ENCODE results near the gene AK1. TPM values are rescaled to one million over a fixed set of nuclear protein-coding genes. Genes with fewer than 3 reads are reported as not detected.

Gene AK1
- total RNA-seq, 2 experiments from 2014 or later = 19.5 to 21.6 TPM

DNA sequence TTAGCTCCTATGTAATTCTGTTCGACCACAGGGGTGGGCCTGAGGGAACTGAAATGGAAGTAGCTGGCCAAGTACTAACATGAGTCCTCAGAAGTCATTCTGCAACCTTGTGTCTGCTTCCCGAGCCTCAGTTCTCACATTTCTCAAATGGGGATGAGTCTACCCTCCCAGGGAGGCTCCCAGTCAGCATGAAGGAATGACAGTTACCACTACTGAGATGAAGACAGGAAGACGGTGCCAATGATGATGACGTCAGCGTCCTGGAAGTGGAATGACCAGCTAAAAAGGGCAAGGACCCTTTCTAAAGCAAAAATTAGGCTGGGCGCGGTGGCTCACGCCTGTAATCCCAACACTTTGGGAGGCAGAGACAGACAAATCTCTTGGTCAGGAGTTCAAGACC, 46.3 kb upstream of the AK1 start:
- Histone ChIP-seq H3K4me2 (ENCODE audit: low read length) (no peak overlapping the region), H2AFZ (ENCODE audit: low read length) (no peak overlapping the region), H3K79me2 (ENCODE audit: insufficient read depth, low read depth, low read length) (no peaks in the 10 kb centered on the region; the same call in 1 of the 2 replicates), H3K27ac (ENCODE audit: low read depth, low read length, poor library complexity, severe bottlenecking) (no peak overlapping the region), H3K9me3 (ENCODE audit: low read length) (no peaks in the 10 kb centered on the region), H3K4me1 (ENCODE audit: insufficient read depth, low read length, poor library complexity, severe bottlenecking) (peaks cover 37% of the 10 kb centered on the region), H3K9me2 (ENCODE audit: insufficient read depth, low read length) (no peaks in the 10 kb centered on the region), H3K4me3 (ENCODE audit: low read depth, low read length, poor library complexity, severe bottlenecking) (no peak overlapping the region), H4K20me1 (ENCODE audit: insufficient read depth, low read length) (no peaks in the 10 kb centered on the region), H3K36me3 (ENCODE audit: insufficient read depth, low read length) (no peaks in the 10 kb centered on the region)
- DNase-seq (ENCODE audit: low spot score) = no peak
- ChIA-PET POLR2A (interaction anchor here (0.6 to 1.0 kb wide), 2 partner anchors 10 to 144 kb away, joined by 3 read pairs; partner anchors contain the start of gene NAIF1), CTCF (ENCODE audit: unreplicated experiment) (no interaction called here)
- intact Hi-C loops (cut with micrococcal nuclease; ENCODE audit: unreplicated experiment) = loop anchor here (10.0 kb wide), 1 partner anchor 419 kb away; no protein-coding TSS in a partner anchor
- TF ChIP-seq EZH2phosphoT487 (IDR thresholded peaks at IDR 0.05; ENCODE audit: borderline replicate concordance, low read depth, low read length) = no peak
- TF ChIP-seq, protein P1, sequence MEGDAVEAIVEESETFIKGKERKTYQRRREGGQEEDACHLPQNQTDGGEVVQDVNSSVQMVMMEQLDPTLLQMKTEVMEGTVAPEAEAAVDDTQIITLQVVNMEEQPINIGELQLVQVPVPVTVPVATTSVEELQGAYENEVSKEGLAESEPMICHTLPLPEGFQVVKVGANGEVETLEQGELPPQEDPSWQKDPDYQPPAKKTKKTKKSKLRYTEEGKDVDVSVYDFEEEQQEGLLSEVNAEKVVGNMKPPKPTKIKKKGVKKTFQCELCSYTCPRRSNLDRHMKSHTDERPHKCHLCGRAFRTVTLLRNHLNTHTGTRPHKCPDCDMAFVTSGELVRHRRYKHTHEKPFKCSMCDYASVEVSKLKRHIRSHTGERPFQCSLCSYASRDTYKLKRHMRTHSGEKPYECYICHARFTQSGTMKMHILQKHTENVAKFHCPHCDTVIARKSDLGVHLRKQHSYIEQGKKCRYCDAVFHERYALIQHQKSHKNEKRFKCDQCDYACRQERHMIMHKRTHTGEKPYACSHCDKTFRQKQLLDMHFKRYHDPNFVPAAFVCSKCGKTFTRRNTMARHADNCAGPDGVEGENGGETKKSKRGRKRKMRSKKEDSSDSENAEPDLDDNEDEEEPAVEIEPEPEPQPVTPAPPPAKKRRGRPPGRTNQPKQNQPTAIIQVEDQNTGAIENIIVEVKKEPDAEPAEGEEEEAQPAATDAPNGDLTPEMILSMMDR (conservative IDR thresholded peaks at IDR 0.05; ENCODE audit: low read length) = no peak
- BruUV-seq (replicated peaks) = no TSS peak

DNA sequence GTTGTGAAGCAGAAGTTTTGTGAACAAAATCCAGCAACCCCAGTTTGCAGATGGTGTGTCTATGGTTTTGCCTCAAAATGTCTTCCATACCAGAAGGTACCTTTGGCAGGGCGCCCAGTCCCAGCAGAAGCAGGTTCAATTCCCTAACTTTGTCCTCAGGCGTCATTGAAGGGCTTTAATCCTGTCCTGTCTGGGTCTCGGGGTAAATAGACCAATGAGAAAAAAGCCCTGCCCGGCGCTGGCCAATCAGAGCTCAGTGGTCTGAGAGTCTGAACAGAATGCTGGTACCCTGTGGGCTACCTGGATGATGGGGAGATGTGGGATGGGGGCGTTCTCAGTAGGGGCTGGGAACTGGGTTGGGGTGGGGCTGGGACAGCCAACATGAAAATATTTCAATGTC, 45.6 kb upstream of the AK1 start:
- no peak overlapping the region for H2AFZ ChIP-seq (ENCODE audit: low read length)
- TF ChIP-seq, protein P1 (conservative IDR thresholded peaks at IDR 0.05; ENCODE audit: low read length) = no peak
- no peak for TF ChIP-seq EZH2phosphoT487 (IDR thresholded peaks at IDR 0.05; ENCODE audit: borderline replicate concordance, low read depth, low read length)
- no peaks in the 10 kb centered on the region for H3K9me2 ChIP-seq (ENCODE audit: insufficient read depth, low read length)
- peaks cover 37% of the 10 kb centered on the region for H3K4me1 ChIP-seq (ENCODE audit: insufficient read depth, low read length, poor library complexity, severe bottlenecking)
- H3K36me3 ChIP-seq (ENCODE audit: insufficient read depth, low read length) = no peaks in the 10 kb centered on the region
- H3K4me2 ChIP-seq (ENCODE audit: low read length) = no peak overlapping the region
- no peak for DNase-seq (ENCODE audit: low spot score)
- H3K4me3 ChIP-seq (ENCODE audit: low read depth, low read length, poor library complexity, severe bottlenecking) = no peak overlapping the region
- H3K27ac ChIP-seq (ENCODE audit: low read depth, low read length, poor library complexity, severe bottlenecking) = no peak overlapping the region
- no peaks in the 10 kb centered on the region for H3K9me3 ChIP-seq (ENCODE audit: low read length)
- POLR2A ChIA-PET = interaction anchor here (0.6 to 1.0 kb wide), 3 partner anchors 16 to 282 kb away, joined by 3 read pairs; partner anchors contain the start of gene NAIF1
- no peaks in the 10 kb centered on the region for H4K20me1 ChIP-seq (ENCODE audit: insufficient read depth, low read length)
- intact Hi-C loops (cut with micrococcal nuclease; ENCODE audit: unreplicated experiment) = loop anchor here (10.0 kb wide), 1 partner anchor 418 kb away; no protein-coding TSS in a partner anchor
- H3K79me2 ChIP-seq (ENCODE audit: insufficient read depth, low read depth, low read length) = no peaks in the 10 kb centered on the region; the same call in 1 of the 2 replicates
- no TSS peak for BruUV-seq (replicated peaks)
- CTCF ChIA-PET (ENCODE audit: unreplicated experiment) = interaction anchor here (0.6 kb wide), 1 partner anchor 47 kb away, joined by 7 read pairs; no protein-coding TSS in a partner anchor

DNA sequence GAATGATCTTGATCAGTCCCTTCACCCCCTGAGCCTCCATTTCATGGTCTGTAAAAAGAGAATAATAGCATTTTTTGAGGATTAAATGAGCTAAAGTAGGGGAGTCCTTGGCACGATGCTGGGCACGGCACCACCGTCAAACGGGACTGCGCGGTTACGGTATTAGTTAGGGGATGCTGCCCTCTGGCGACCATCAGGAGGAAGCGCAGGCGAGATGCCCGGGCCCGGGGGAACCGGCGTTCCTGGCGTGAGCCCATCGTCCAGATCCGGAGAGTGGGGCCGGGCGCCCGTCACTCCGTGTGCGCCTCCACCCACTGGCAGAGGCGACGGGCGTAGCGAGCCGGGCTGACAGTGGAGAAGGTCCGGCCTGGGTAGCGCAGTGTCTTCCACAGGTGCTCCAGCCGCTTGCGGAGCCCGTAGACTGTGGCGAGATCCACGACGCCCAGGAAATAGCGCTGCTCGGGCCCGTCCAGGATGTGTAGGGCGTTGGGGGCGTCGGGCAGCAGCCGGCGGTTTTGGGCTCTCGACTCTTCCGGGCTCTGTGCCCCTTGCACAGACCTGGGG, 44.2 kb upstream of the AK1 start:
- TF ChIP-seq EZH2phosphoT487 (IDR thresholded peaks at IDR 0.05; ENCODE audit: borderline replicate concordance, low read depth, low read length) = no peak
- TF ChIP-seq, protein P1 (conservative IDR thresholded peaks at IDR 0.05; ENCODE audit: low read length) = peak; percentile 86
- DNase-seq (ENCODE audit: low spot score) = peak; percentile 71
- ChIA-PET POLR2A (interaction anchor here (0.6 to 1.0 kb wide), 3 partner anchors 59 to 341 kb away, joined by 3 read pairs; partner anchors contain the start of genes EEIG1 and TOR2A), CTCF (ENCODE audit: unreplicated experiment) (interaction anchor here (0.5 to 1.4 kb wide), 4 partner anchors 11 to 129 kb away, joined by 3 to 4 read pairs (median 4); no protein-coding TSS in a partner anchor)
- no peaks in the 10 kb centered on the region for H3K9me3 ChIP-seq (ENCODE audit: low read length)
- intact Hi-C loops (cut with micrococcal nuclease; ENCODE audit: unreplicated experiment) = loop anchor here (2.0 to 10.0 kb wide), 2 partner anchors 187 to 417 kb away; partner anchors contain the start of gene TOR2A
- H3K4me1 ChIP-seq (ENCODE audit: insufficient read depth, low read length, poor library complexity, severe bottlenecking) = peaks cover 34% of the 10 kb centered on the region
- no peak overlapping the region for H3K4me3 ChIP-seq (ENCODE audit: low read depth, low read length, poor library complexity, severe bottlenecking)
- H2AFZ ChIP-seq (ENCODE audit: low read length) = no peak overlapping the region
- no peak overlapping the region for H3K27ac ChIP-seq (ENCODE audit: low read depth, low read length, poor library complexity, severe bottlenecking)
- H3K9me2 ChIP-seq (ENCODE audit: insufficient read depth, low read length) = no peaks in the 10 kb centered on the region
- peak overlapping the region; percentile 43 for H3K4me2 ChIP-seq (ENCODE audit: low read length)
- 0 out of 2 replicates have a peak, but pooled peaks cover 1% of the 10 kb centered on the region for H3K36me3 ChIP-seq (ENCODE audit: insufficient read depth, low read length)
- H4K20me1 ChIP-seq (ENCODE audit: insufficient read depth, low read length) = no peaks in the 10 kb centered on the region
- peaks cover 1% of the 10 kb centered on the region; the same call in 1 of the 2 replicates for H3K79me2 ChIP-seq (ENCODE audit: insufficient read depth, low read depth, low read length)
- BruUV-seq (replicated peaks) = no TSS peak

Data from OCI-LY7 (cell line).